Activated CD8-positive, alpha-beta memory T cell treated with anti-CD3 and anti-CD28 coated beads, Interleukin-2, amount 10 ng/mL, durations not matched to agents 7 days and 5 days (primary cell): Measurements from ENCODE around the gene PRDX2. TPM values are rescaled to one million over a fixed set of nuclear protein-coding genes. Genes with fewer than 3 reads are reported as not detected.

ENCODE experiments used
- ATAC-seq: fragments of 150-1000 bp; cut with Tn5 transposase; one replicate; pipeline ENCODE4 v1.10.0; 2021; ENCODE audit warnings: moderate library complexity
- CTCF ChIA-PET: fragments of 350-600 bp; sonication (Branson Sonifier 250); formaldehyde crosslinking; loops from one replicate; lab custom pipeline; 2021; ENCODE audit warnings: antibody characterized with exemption; lab: Charles Lee
- DNase-seq: peaks from one replicate; pipeline ENCODE4 v3.0.0-alpha.2; 2020
- H3K27ac Mint-ChIP-seq: one replicate; pipeline ENCODE4 v1.8.0; 2021; ENCODE audit warnings: mild to moderate bottlenecking, mixed read lengths
- H3K27me3 Mint-ChIP-seq: one replicate; pipeline ENCODE4 v1.8.0; 2021; ENCODE audit warnings: mixed read lengths
- H3K36me3 Mint-ChIP-seq: one replicate; pipeline ENCODE4 v1.8.0; 2021; ENCODE audit warnings: mild to moderate bottlenecking, mixed read lengths
- H3K4me1 Mint-ChIP-seq: one replicate; pipeline ENCODE4 v1.8.0; 2021; ENCODE audit warnings: mixed read lengths
- H3K4me3 Mint-ChIP-seq: one replicate; pipeline ENCODE4 v1.8.0; 2021; ENCODE audit warnings: mild to moderate bottlenecking, moderate library complexity, mixed read lengths
- H3K9me3 Mint-ChIP-seq: one replicate; pipeline ENCODE4 v1.8.0; 2022; ENCODE audit warnings: low read depth, mixed read lengths
- total RNA-seq, 2 experiments: library from RNA; stranded (reverse); gene quantifications; one replicate each; pipeline ENCODE4 v1.2.3, GENCODE V29; 2021

PRDX2 gene
- total RNA-seq, 2 experiments from 2014 or later = 168 to 218 TPM

GRCh38 chr19:12788042-12788681, 13.4 kb downstream of the PRDX2 start:
- CTCF ChIA-PET = interaction anchor here (1.1 to 4.7 kb wide), 6 partner anchors 9 to 65 kb away, joined by 3 to 62 read pairs (median 4); partner anchors contain the start of gene HOOK2
- Mint-ChIP-seq H3K36me3 (peaks cover 6% of the 10 kb centered on the region), H3K27ac (peak overlapping the region; percentile 96), H3K4me3 (peak overlapping the region; percentile 92), H3K27me3 (no peaks in the 10 kb centered on the region), H3K4me1 (peaks cover 27% of the 10 kb centered on the region), H3K9me3 (no peaks in the 10 kb centered on the region)
- ATAC-seq (no peak), DNase-seq (no peak)

DNA sequence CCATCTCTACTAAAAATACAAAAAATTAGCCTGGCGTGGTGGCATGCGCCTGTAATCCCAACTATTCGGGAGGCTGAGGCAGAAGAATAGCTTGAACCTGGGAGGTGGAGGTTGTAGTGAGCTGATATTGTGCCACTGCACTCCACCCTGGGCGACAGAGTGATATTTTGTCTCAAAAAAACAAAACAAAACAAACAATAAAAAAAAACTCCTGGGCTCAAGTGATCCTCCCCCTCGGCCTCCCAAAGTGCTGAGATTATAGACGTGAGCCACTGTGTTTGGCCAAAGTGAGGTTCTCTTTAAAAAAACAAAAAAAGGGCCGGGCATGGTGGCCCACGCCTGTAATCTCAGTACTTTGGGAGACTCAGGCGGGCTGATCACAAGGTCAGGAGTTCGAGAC, 14.1 kb downstream of the PRDX2 start:
- H3K27ac Mint-ChIP-seq = peak overlapping the region; percentile 44

DNA sequence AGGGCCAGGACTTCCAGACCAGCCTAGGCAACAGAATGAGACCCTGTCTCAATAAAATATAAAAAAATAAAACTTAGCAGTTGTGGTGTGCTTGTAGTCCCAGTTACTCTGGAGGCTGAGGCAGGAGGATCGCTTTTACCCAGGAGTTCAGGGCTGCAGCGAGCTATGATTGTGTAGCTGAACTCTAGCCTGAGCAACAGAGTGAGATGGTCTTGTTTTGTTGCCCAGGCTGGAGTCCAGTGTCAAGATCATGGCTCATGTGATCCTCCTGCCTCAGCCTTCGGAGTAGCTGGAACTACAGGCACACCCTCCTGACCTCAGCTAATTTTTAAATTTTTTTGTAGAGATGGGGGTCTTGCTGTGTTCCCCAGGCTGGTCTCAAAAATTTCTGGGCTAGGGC, 14.6 kb downstream of the PRDX2 start:
- H3K4me3 Mint-ChIP-seq = no peak overlapping the region
- no peaks in the 10 kb centered on the region for H3K27me3 Mint-ChIP-seq
- peaks cover 1% of the 10 kb centered on the region for H3K36me3 Mint-ChIP-seq
- CTCF ChIA-PET = interaction anchor here (3.8 to 4.7 kb wide), 2 partner anchors 10 kb away, joined by 19 to 62 read pairs; partner anchors contain the start of gene HOOK2
- DNase-seq (no peak), ATAC-seq (no peak)
- H3K9me3 Mint-ChIP-seq = no peaks in the 10 kb centered on the region
- H3K27ac Mint-ChIP-seq = peak overlapping the region; percentile 71
- peaks cover 31% of the 10 kb centered on the region for H3K4me1 Mint-ChIP-seq

More for the DNA sequence above, 14.1 kb downstream of the PRDX2 start:
- ATAC-seq (no peak), DNase-seq (no peak)
- H3K9me3 Mint-ChIP-seq = no peaks in the 10 kb centered on the region
- H3K4me3 Mint-ChIP-seq = no peak overlapping the region
- H3K27me3 Mint-ChIP-seq = no peaks in the 10 kb centered on the region
- H3K36me3 Mint-ChIP-seq = peaks cover 2% of the 10 kb centered on the region
- CTCF ChIA-PET = interaction anchor here (3.8 to 4.7 kb wide), 2 partner anchors 10 to 11 kb away, joined by 19 to 62 read pairs; partner anchors contain the start of gene HOOK2
- peaks cover 28% of the 10 kb centered on the region for H3K4me1 Mint-ChIP-seq

- no peak for DNase-seq
- Mint-ChIP-seq H3K4me1 (peaks cover 38% of the 10 kb centered on the region), H3K27me3 (no peaks in the 10 kb centered on the region), H3K36me3 (peaks cover 1% of the 10 kb centered on the region), H3K9me3 (no peaks in the 10 kb centered on the region), H3K27ac (peak overlapping the region; percentile 71), H3K4me3 (no peak overlapping the region)
- no peak for ATAC-seq
- CTCF ChIA-PET = interaction anchor here (3.8 to 4.7 kb wide), 2 partner anchors 10 to 11 kb away, joined by 19 to 62 read pairs; partner anchors contain the start of gene HOOK2
These were observed 15.3 kb downstream of the PRDX2 start for GRCh38 chr19:12786141-12786870.

GRCh38 chr19:12785431-12786031, 16.1 kb downstream of the PRDX2 start:
- Mint-ChIP-seq H3K4me1 (peaks cover 32% of the 10 kb centered on the region), H3K27me3 (no peaks in the 10 kb centered on the region), H3K36me3 (peaks cover 1% of the 10 kb centered on the region), H3K4me3 (no peak overlapping the region), H3K9me3 (no peaks in the 10 kb centered on the region), H3K27ac (no peak overlapping the region)
- CTCF ChIA-PET = interaction anchor here (1.0 to 4.7 kb wide), 3 partner anchors 9 to 20 kb away, joined by 3 to 62 read pairs (median 19); partner anchors contain the start of gene HOOK2
- ATAC-seq = no peak
- DNase-seq = peak; percentile 51

GRCh38 chr19:12784871-12785430, 16.6 kb downstream of the PRDX2 start:
- Mint-ChIP-seq H3K36me3 (peaks cover 1% of the 10 kb centered on the region), H3K9me3 (no peaks in the 10 kb centered on the region), H3K4me3 (no peak overlapping the region), H3K27me3 (no peaks in the 10 kb centered on the region), H3K4me1 (peaks cover 30% of the 10 kb centered on the region), H3K27ac (no peak overlapping the region)
- DNase-seq (peak; percentile 80), ATAC-seq (peak; percentile 2)
- CTCF ChIA-PET = interaction anchor here (1.0 to 4.7 kb wide), 3 partner anchors 8 to 19 kb away, joined by 3 to 62 read pairs (median 19); partner anchors contain the start of gene HOOK2

DNA sequence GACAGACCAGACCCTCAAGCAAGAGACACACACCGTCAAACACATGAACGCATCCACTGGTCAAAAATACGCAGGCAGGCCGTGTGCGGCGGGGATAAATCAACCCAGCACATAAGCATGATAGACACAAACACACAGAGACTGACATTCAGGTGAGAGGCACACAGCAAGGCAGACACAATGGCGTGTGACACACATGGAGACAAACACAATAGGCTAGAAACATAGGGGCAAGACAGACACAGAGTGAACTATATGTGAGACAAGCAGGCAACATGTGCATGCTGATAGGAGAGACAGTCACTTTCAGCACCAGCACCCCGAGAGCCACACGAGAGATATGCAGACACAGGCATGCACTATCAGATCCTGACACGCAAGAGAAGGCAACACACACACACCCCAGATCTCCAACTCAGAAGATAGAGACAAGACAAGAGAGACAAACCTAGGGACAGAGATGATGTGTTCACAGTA, 17.2 kb downstream of the PRDX2 start:
- Mint-ChIP-seq H3K9me3 (no peaks in the 10 kb centered on the region), H3K4me3 (no peak overlapping the region), H3K27me3 (no peaks in the 10 kb centered on the region), H3K27ac (no peak overlapping the region), H3K36me3 (peaks cover 1% of the 10 kb centered on the region), H3K4me1 (peaks cover 35% of the 10 kb centered on the region)
- CTCF ChIA-PET = interaction anchor here (30.0 kb wide), 1 partner anchor 15 kb away, joined by 1017 read pairs; the partner anchor contains the start of genes JUNB, PRDX2, RNASEH2A and THSD8
- DNase-seq (peak; percentile 54), ATAC-seq (peak; percentile 2)

- Mint-ChIP-seq H3K4me1 (peaks cover 39% of the 10 kb centered on the region), H3K27ac (no peak overlapping the region), H3K27me3 (no peaks in the 10 kb centered on the region), H3K4me3 (peak overlapping the region; percentile 67), H3K36me3 (peaks cover under 1% of the 10 kb centered on the region), H3K9me3 (no peaks in the 10 kb centered on the region)
- ATAC-seq (no peak), DNase-seq (peak; percentile 65)
- CTCF ChIA-PET = interaction anchor here (30.0 kb wide), 1 partner anchor 15 kb away, joined by 1017 read pairs; the partner anchor contains the start of genes JUNB, PRDX2, RNASEH2A and THSD8
These were observed 17.7 kb downstream of the PRDX2 start for GRCh38 chr19:12783849-12784393.

GRCh38 chr19:12783291-12783848, 18.2 kb downstream of the PRDX2 start:
- DNase-seq (peak; percentile 88), ATAC-seq (peak; percentile 3)
- H3K4me1 Mint-ChIP-seq = peaks cover 41% of the 10 kb centered on the region
- H3K36me3 Mint-ChIP-seq = no peaks in the 10 kb centered on the region
- no peak overlapping the region for H3K27ac Mint-ChIP-seq
- CTCF ChIA-PET = interaction anchor here (1.2 to 30.0 kb wide), 2 partner anchors 16 to 47 kb away, joined by 4 to 1017 read pairs; partner anchors contain the start of genes JUNB, PRDX2, RNASEH2A and THSD8
- peak overlapping the region; percentile 78 for H3K4me3 Mint-ChIP-seq
- H3K9me3 Mint-ChIP-seq = no peaks in the 10 kb centered on the region
- H3K27me3 Mint-ChIP-seq = no peaks in the 10 kb centered on the region

- ATAC-seq (peak; percentile 59), DNase-seq (peak; percentile 92)
- no peak overlapping the region for H3K27ac Mint-ChIP-seq
- H3K36me3 Mint-ChIP-seq = no peaks in the 10 kb centered on the region
- H3K9me3 Mint-ChIP-seq = no peaks in the 10 kb centered on the region
- CTCF ChIA-PET = interaction anchor here (0.6 to 30.0 kb wide), 6 partner anchors 9 to 183 kb away, joined by 3 to 1017 read pairs (median 4); partner anchors contain the start of genes JUNB, PRDX2, RNASEH2A and THSD8
- peak overlapping the region; percentile 78 for H3K4me3 Mint-ChIP-seq
- H3K27me3 Mint-ChIP-seq = no peaks in the 10 kb centered on the region
- H3K4me1 Mint-ChIP-seq = peaks cover 36% of the 10 kb centered on the region
These were observed 18.9 kb downstream of the PRDX2 start for GRCh38 chr19:12782424-12783290.

DNA sequence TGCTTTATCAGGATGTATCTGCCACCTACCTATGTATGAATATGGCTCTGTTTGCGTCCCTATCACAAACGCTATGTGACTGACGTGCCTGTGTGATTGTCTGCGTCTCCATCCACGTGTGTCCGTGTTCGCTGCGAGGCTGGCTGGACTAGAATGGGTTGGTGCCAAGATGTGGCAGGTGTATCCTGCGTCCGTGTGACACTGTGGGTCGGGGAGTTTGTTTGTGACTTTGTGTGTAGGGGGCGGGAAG, 19.5 kb downstream of the PRDX2 start:
- CTCF ChIA-PET = interaction anchor here (0.6 to 30.0 kb wide), 6 partner anchors 9 to 183 kb away, joined by 3 to 1017 read pairs (median 4); partner anchors contain the start of genes JUNB, PRDX2, RNASEH2A and THSD8
- Mint-ChIP-seq H3K4me1 (peaks cover 39% of the 10 kb centered on the region), H3K4me3 (peak overlapping the region; percentile 78), H3K9me3 (no peaks in the 10 kb centered on the region), H3K27ac (no peak overlapping the region), H3K36me3 (no peaks in the 10 kb centered on the region), H3K27me3 (no peaks in the 10 kb centered on the region)
- DNase-seq (no peak), ATAC-seq (peak; percentile 9)
